Measurements from ENCODE around the gene INPP5B. TPM values are rescaled to one million over a fixed set of nuclear protein-coding genes. Genes with fewer than 3 reads are reported as not detected.

INPP5B gene
- total and polyA plus RNA-seq, 2 of the 13 experiments (the other 11 are each of a cell fraction or from before 2014, with no cell fraction given): 9.0 to 9.8 TPM

DNA sequence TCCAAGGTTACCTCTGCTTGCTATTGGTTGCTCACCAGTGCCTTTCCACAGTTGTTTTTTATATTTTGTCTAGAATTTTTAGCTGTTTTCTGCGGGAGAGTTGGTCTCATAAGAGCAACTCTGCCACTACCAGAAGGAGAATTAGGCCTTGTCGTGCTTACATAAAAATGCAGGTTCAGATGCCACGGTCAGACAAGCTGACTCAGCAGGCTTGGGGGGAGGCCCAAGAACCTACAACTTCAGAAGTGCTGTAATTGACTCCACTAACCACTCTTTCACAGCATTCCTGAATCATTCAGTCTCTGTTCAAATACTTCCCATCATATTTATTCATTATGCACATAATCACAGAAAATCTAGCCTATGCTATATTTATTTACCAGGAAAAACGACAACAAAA is 115.7 kb downstream of the INPP5B start:
- peaks cover 10 to 45% of the 10 kb centered on the region in 2 experiments; a peak in 4 of 5 replicates for H3K36me3 ChIP-seq (replicated peaks in 1 of 2; ENCODE audit: control insufficient read depth in 1 of 2, insufficient read depth in 2 of 2, low read length in 2 of 2)
- CTCF ChIA-PET (ENCODE audit: low intra/inter-chr PET ratio, low total read pairs): no interaction called here

More for the DNA sequence above, 115.7 kb downstream of the INPP5B start:
- Histone ChIP-seq H3K27me3 (ENCODE audit: control insufficient read depth in 1 of 2, insufficient read depth in 2 of 2, low read length in 2 of 2) (no peaks in the 10 kb centered on the region), H3K79me2 (ENCODE audit: insufficient read depth, low read length) (no peaks in the 10 kb centered on the region), H3K4me1 (ENCODE audit: insufficient read depth, low read length) (no peaks in the 10 kb centered on the region; the same call in 1 of the 2 replicates), H3K4me3 (replicated peaks in 1 of 3; ENCODE audit: insufficient read depth in 1 of 3, low read depth in 2 of 3, low read length in 3 of 3) (no peak overlapping the region), H4K20me1 (ENCODE audit: insufficient read depth, low read length) (no peaks in the 10 kb centered on the region), H2AFZ (ENCODE audit: low read length) (no peak overlapping the region), H3K27ac (ENCODE audit: extremely low read length, insufficient read depth, low read length) (no peak overlapping the region), H3K9ac (ENCODE audit: insufficient read depth, low read depth, low read length) (no peak overlapping the region), H3K9me3 (ENCODE audit: low read length) (no peaks in the 10 kb centered on the region), H3K4me2 (ENCODE audit: low read depth, low read length) (no peak overlapping the region)
- ATAC-seq: no peak
- no peak for DNase-seq (ENCODE audit: low spot score)
- intact Hi-C loops (cut with micrococcal nuclease; ENCODE audit: unreplicated experiment): no loop called here
- BruUV-seq (replicated peaks): no TSS peak
- FAIRE-seq: no peak
- TF ChIP-seq, protein P1, sequence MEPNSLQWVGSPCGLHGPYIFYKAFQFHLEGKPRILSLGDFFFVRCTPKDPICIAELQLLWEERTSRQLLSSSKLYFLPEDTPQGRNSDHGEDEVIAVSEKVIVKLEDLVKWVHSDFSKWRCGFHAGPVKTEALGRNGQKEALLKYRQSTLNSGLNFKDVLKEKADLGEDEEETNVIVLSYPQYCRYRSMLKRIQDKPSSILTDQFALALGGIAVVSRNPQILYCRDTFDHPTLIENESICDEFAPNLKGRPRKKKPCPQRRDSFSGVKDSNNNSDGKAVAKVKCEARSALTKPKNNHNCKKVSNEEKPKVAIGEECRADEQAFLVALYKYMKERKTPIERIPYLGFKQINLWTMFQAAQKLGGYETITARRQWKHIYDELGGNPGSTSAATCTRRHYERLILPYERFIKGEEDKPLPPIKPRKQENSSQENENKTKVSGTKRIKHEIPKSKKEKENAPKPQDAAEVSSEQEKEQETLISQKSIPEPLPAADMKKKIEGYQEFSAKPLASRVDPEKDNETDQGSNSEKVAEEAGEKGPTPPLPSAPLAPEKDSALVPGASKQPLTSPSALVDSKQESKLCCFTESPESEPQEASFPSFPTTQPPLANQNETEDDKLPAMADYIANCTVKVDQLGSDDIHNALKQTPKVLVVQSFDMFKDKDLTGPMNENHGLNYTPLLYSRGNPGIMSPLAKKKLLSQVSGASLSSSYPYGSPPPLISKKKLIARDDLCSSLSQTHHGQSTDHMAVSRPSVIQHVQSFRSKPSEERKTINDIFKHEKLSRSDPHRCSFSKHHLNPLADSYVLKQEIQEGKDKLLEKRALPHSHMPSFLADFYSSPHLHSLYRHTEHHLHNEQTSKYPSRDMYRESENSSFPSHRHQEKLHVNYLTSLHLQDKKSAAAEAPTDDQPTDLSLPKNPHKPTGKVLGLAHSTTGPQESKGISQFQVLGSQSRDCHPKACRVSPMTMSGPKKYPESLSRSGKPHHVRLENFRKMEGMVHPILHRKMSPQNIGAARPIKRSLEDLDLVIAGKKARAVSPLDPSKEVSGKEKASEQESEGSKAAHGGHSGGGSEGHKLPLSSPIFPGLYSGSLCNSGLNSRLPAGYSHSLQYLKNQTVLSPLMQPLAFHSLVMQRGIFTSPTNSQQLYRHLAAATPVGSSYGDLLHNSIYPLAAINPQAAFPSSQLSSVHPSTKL (CRISPR knock-in tag; IDR thresholded peaks at IDR 0.05): no peak
- TF ChIP-seq MAFF (IDR thresholded peaks at IDR 0.05; ENCODE audit: low read depth, low read length): peak; percentile 63
- TF ChIP-seq ZNF674 (CRISPR knock-in tag; IDR thresholded peaks at IDR 0.05; ENCODE audit: low read depth): no peak
- no peak for TF ChIP-seq SIX4 (CRISPR knock-in tag; IDR thresholded peaks at IDR 0.05)
- TF ChIP-seq, protein P2, sequence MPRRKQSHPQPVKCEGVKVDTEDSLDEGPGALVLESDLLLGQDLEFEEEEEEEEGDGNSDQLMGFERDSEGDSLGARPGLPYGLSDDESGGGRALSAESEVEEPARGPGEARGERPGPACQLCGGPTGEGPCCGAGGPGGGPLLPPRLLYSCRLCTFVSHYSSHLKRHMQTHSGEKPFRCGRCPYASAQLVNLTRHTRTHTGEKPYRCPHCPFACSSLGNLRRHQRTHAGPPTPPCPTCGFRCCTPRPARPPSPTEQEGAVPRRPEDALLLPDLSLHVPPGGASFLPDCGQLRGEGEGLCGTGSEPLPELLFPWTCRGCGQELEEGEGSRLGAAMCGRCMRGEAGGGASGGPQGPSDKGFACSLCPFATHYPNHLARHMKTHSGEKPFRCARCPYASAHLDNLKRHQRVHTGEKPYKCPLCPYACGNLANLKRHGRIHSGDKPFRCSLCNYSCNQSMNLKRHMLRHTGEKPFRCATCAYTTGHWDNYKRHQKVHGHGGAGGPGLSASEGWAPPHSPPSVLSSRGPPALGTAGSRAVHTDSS (CRISPR knock-in tag; conservative IDR thresholded peaks at IDR 0.05): no peak
- no peak for TF ChIP-seq FOXA3 (CRISPR knock-in tag; IDR thresholded peaks at IDR 0.05)
- peak; percentile 53 to 84; a peak in 3 of 4 replicates for TF ChIP-seq MAFK (conservative IDR thresholded peaks at IDR 0.05 in 1 of 2, IDR thresholded peaks at IDR 0.05 in 1 of 2; ENCODE audit: low read length in 2 of 2)
- WGBS (ENCODE audit: low lambda C conversion rate): 97% methylated on average over 4 of the region's 4 CpGs
- in situ Hi-C loops (cut with HindIII; ENCODE audit: extremely low pct_ligation_motif_present, low pct_unique_long_range_greater_than_20kb): no loop called here
- POLR2A ChIA-PET: interaction anchor here (1.5 kb wide), 1 partner anchor 23 kb away, joined by 3 read pairs; the partner anchor contains the start of genes C1orf122 and YRDC
